MCF 10A (cell line): ENCODE measurements around the gene HYAL3. TPM values are rescaled to one million over a fixed set of nuclear protein-coding genes. Genes with fewer than 3 reads are reported as not detected.
"Not testable (repeated sequence)": the region's sequence is repeated elsewhere in the genome, so short reads cannot be mapped to it uniquely, and the experiment has no call there.

Experiments used
- BruUV-seq: library from RNA; stranded (reverse); fragments of 400-500 nt; replicated peaks from 2 replicates; lab custom pipeline; 2021; lab: Mats Ljungman, UMichigan
- CTCF ChIA-PET: fragments of 300-600 bp; sonication (Branson Sonifier 250); formaldehyde crosslinking; extraction: SDS; loops from one replicate; lab custom pipeline; 2021; ENCODE audit warnings: antibody characterized with exemption, inconsistent platforms; lab: Yijun Ruan, JAX
- POLR2A ChIA-PET: fragments of 300-600, 350-650 bp; sonication (Branson Sonifier 250); formaldehyde crosslinking; extraction: SDS; loops from one replicate; lab custom pipeline; 2020; ENCODE audit warnings: antibody characterized with exemption, inconsistent platforms; lab: Yijun Ruan, JAX
- DNase-seq: peaks from one replicate; pipeline ENCODE4 v3.0.0-alpha.2; 2018; ENCODE audit not compliant: unreplicated experiment
- H3K27ac Mint-ChIP-seq: one replicate; pipeline ENCODE4 v1.8.0; 2022; ENCODE audit warnings: mild to moderate bottlenecking, low read depth, mixed read lengths; ENCODE audit not compliant: unreplicated experiment
- H3K27me3 Mint-ChIP-seq: one replicate; pipeline ENCODE4 v1.8.0; 2022; ENCODE audit warnings: mixed read lengths; ENCODE audit not compliant: insufficient read depth, unreplicated experiment
- H3K36me3 Mint-ChIP-seq: one replicate; pipeline ENCODE4 v1.8.0; 2022; ENCODE audit warnings: mild to moderate bottlenecking, moderate library complexity, mixed read lengths; ENCODE audit not compliant: insufficient read depth, unreplicated experiment
- H3K4me1 Mint-ChIP-seq: one replicate; pipeline ENCODE4 v1.8.0; 2022; ENCODE audit warnings: mixed read lengths; ENCODE audit not compliant: insufficient read depth, unreplicated experiment
- H3K4me3 Mint-ChIP-seq: one replicate; pipeline ENCODE4 v1.8.0; 2022; ENCODE audit warnings: mild to moderate bottlenecking, moderate library complexity, mixed read lengths; ENCODE audit not compliant: unreplicated experiment
- H3K9me3 Mint-ChIP-seq: one replicate; pipeline ENCODE4 v1.8.0; 2022; ENCODE audit warnings: mixed read lengths; ENCODE audit not compliant: unreplicated experiment
- intact Hi-C: fragments of 100-400 bp; cut with micrococcal nuclease; formaldehyde crosslinking; loops from 2 replicates; pipeline ENCODE4 v1.14.1; 2022
- total RNA-seq: library from RNA; stranded (reverse); gene quantifications from 2 replicates; pipeline ENCODE4 v1.2.3, GENCODE V29; 2022
- TF ChIP-seq, protein P1 (sequence below): fragments of 200-600 bp; IDR thresholded peaks from one replicate; pipeline ENCODE4 v1.8.0; 2022; ENCODE audit warnings: antibody characterized with exemption, mild to moderate bottlenecking; ENCODE audit not compliant: unreplicated experiment

HYAL3 gene
- total RNA-seq, 1 experiment from 2014 or later, result 2.3 TPM

GRCh38 chr3:50263478-50264382 lies 35.5 kb downstream of the HYAL3 start:
- CTCF ChIA-PET, result interaction anchor here (0.6 to 2.6 kb wide), 9 partner anchors 11 to 142 kb away, joined by 3 to 11 read pairs (median 4); partner anchors contain the start of gene GNAT1

GRCh38 chr3:50262778-50263177 lies 36.4 kb downstream of the HYAL3 start:
- POLR2A ChIA-PET, result interaction anchor here (0.5 to 0.6 kb wide), 2 partner anchors 162 to 175 kb away, joined by 3 to 4 read pairs; no protein-coding TSS in a partner anchor
- TF ChIP-seq, protein P1, sequence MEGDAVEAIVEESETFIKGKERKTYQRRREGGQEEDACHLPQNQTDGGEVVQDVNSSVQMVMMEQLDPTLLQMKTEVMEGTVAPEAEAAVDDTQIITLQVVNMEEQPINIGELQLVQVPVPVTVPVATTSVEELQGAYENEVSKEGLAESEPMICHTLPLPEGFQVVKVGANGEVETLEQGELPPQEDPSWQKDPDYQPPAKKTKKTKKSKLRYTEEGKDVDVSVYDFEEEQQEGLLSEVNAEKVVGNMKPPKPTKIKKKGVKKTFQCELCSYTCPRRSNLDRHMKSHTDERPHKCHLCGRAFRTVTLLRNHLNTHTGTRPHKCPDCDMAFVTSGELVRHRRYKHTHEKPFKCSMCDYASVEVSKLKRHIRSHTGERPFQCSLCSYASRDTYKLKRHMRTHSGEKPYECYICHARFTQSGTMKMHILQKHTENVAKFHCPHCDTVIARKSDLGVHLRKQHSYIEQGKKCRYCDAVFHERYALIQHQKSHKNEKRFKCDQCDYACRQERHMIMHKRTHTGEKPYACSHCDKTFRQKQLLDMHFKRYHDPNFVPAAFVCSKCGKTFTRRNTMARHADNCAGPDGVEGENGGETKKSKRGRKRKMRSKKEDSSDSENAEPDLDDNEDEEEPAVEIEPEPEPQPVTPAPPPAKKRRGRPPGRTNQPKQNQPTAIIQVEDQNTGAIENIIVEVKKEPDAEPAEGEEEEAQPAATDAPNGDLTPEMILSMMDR, result no peak
- peaks cover 22% of the 10 kb centered on the region for H3K36me3 Mint-ChIP-seq
- no peak for DNase-seq
- CTCF ChIA-PET, result interaction anchor here (0.6 to 5.1 kb wide), 5 partner anchors 8 to 141 kb away, joined by 4 to 38 read pairs (median 6); partner anchors contain the start of genes GNAT1 and SEMA3B
- no peaks in the 10 kb centered on the region for H3K27me3 Mint-ChIP-seq
- no peak overlapping the region for H3K27ac Mint-ChIP-seq
- no peak overlapping the region for H3K4me3 Mint-ChIP-seq
- peaks cover 3% of the 10 kb centered on the region for H3K4me1 Mint-ChIP-seq
- intact Hi-C loops, result no loop called here
- no TSS peak for BruUV-seq
- no peaks in the 10 kb centered on the region for H3K9me3 Mint-ChIP-seq

More at GRCh38 chr3:50263478-50264382, 35.5 kb downstream of the HYAL3 start:
- TF ChIP-seq, protein P1, result no peak
- H3K4me1 Mint-ChIP-seq, result peaks cover 11% of the 10 kb centered on the region
- H3K9me3 Mint-ChIP-seq, result no peaks in the 10 kb centered on the region
- POLR2A ChIA-PET, result interaction anchor here (0.5 to 0.6 kb wide), 2 partner anchors 163 to 174 kb away, joined by 3 to 4 read pairs; no protein-coding TSS in a partner anchor
- H3K36me3 Mint-ChIP-seq, result peaks cover 13% of the 10 kb centered on the region
- intact Hi-C loops, result no loop called here
- H3K27me3 Mint-ChIP-seq, result no peaks in the 10 kb centered on the region
- no peak overlapping the region for H3K4me3 Mint-ChIP-seq
- no TSS peak for BruUV-seq
- H3K27ac Mint-ChIP-seq, result no peak overlapping the region
- DNase-seq, result no peak

DNA sequence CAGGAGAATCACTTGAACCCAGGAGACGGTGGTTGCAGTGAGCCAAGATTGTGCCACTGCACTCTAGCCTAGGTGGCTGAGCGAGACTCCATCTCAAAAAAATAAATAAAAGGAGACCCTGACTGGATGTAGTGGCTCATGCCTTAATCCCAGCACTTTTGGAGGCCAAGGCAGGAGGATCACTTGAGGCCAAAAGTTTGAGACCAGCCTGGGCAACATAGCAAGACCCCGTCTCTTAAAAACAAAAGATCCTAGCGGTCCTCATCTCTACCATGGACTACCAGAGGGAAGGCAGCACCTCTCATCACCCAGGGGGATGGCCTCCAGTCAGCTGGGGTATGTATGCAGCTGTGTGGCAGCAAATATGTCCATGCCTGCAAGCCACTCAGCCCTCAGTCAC lies 37.0 kb downstream of the HYAL3 start:
- intact Hi-C loops, BruUV-seq, DNase-seq, H3K27me3 Mint-ChIP-seq, H3K4me3 Mint-ChIP-seq, H3K27ac Mint-ChIP-seq, H3K9me3 Mint-ChIP-seq, H3K4me1 Mint-ChIP-seq: not testable (repeated sequence)
- POLR2A ChIA-PET, result interaction anchor here (0.7 kb wide), 1 partner anchor 65 kb away, joined by 3 read pairs; the partner anchor contains the start of gene TUSC2
- H3K36me3 Mint-ChIP-seq, result peaks cover 22% of the 10 kb centered on the region
- CTCF ChIA-PET, result interaction anchor here (1.4 to 7.2 kb wide), 4 partner anchors 9 to 35 kb away, joined by 4 to 70 read pairs (median 22); partner anchors contain the start of gene SEMA3B

- TF ChIP-seq, protein P1, result no peak
- no peaks in the 10 kb centered on the region for H3K4me1 Mint-ChIP-seq
- H3K9me3 Mint-ChIP-seq, result no peaks in the 10 kb centered on the region
- CTCF ChIA-PET, result interaction anchor here (0.9 to 7.2 kb wide), 6 partner anchors 9 to 69 kb away, joined by 4 to 70 read pairs (median 21); partner anchors contain the start of gene SEMA3B
- peaks cover 22% of the 10 kb centered on the region for H3K36me3 Mint-ChIP-seq
- intact Hi-C loops, result no loop called here
- BruUV-seq, result no TSS peak
- no peaks in the 10 kb centered on the region for H3K27me3 Mint-ChIP-seq
- no peak for DNase-seq
- no peak overlapping the region for H3K27ac Mint-ChIP-seq
- POLR2A ChIA-PET, result interaction anchor here (0.6 to 2.6 kb wide), 6 partner anchors 9 to 66 kb away, joined by 3 to 16 read pairs (median 4); partner anchors contain the start of genes GNAI2, IFRD2, SEMA3B and TUSC2
- no peak overlapping the region for H3K4me3 Mint-ChIP-seq
Measured at GRCh38 chr3:50261505-50261904, 37.7 kb downstream of the HYAL3 start.
